ENCODE measurements around the gene PPARG.

DNA sequence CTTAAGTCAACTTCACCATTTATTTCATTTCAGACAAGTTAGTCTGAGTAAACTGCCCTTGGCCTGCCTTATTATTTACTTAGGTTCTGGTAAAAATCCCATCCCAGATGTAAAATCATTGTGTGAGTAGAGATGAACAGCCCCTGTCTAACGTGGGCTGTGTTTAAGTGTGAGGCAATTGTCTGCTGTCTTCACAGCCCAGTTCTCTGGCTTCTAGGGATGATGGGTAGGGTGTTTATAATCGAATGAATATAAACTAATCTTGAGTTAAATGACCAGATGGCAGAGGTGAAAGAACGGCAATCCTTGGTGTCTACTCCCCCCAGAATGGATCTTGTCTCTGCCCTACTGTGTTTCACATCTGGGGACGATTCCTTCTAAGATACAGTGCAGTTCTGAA lies 20.8 kb downstream of the PPARG start:
- TF ChIP-seq, protein P1, sequence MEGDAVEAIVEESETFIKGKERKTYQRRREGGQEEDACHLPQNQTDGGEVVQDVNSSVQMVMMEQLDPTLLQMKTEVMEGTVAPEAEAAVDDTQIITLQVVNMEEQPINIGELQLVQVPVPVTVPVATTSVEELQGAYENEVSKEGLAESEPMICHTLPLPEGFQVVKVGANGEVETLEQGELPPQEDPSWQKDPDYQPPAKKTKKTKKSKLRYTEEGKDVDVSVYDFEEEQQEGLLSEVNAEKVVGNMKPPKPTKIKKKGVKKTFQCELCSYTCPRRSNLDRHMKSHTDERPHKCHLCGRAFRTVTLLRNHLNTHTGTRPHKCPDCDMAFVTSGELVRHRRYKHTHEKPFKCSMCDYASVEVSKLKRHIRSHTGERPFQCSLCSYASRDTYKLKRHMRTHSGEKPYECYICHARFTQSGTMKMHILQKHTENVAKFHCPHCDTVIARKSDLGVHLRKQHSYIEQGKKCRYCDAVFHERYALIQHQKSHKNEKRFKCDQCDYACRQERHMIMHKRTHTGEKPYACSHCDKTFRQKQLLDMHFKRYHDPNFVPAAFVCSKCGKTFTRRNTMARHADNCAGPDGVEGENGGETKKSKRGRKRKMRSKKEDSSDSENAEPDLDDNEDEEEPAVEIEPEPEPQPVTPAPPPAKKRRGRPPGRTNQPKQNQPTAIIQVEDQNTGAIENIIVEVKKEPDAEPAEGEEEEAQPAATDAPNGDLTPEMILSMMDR (IDR thresholded peaks at IDR 0.05), result no peak
- TF ChIP-seq POLR2AphosphoS5 (IDR thresholded peaks at IDR 0.05) (no peak), POLR2A (IDR thresholded peaks at IDR 0.05) (no peak), EP300 (IDR thresholded peaks at IDR 0.05) (no peak)

All from sigmoid colon (tissue), 4 donors.